Esophagus muscularis mucosa (tissue), 4 donors: Measurements from ENCODE around the gene FITM1. TPM values are rescaled to one million over a fixed set of nuclear protein-coding genes. Genes with fewer than 3 reads are reported as not detected.

Source experiments
- DNase-seq: peaks from one replicate; pipeline ENCODE4 v3.0.0-alpha.2; 2017; ENCODE audit errors: extremely low spot score
- H3K27ac ChIP-seq, 4 donors: fragments of 200-600 bp; sonication (generic); replicated peaks in 1 of 4; 1 replicate in 3 of 4; 2 replicates in 1 of 4; pipeline ENCODE4 v1.5.1; 2016 to 2019; ENCODE audit warnings: mild to moderate bottlenecking in 1 of 4
- H3K27me3 ChIP-seq, 4 donors: fragments of 200-600 bp; sonication (generic); one replicate each; pipeline versions ENCODE4 v1.5.1 to v1.6.0; 2016 to 2019
- H3K36me3 ChIP-seq, 4 donors: fragments of 200-600 bp; sonication (generic); one replicate each; pipeline ENCODE4 v1.5.1; 2016 to 2019
- H3K4me1 ChIP-seq, 4 donors: fragments of 200-600 bp; sonication (generic); one replicate each; pipeline ENCODE4 v1.5.1; 2016 to 2019
- H3K4me3 ChIP-seq, 4 donors: fragments of 200-600 bp; sonication (generic); 1 replicate in 2 of 4; 2 replicates in 2 of 4; pipeline ENCODE4 v1.5.1; 2016 to 2019; ENCODE audit warnings: mild to moderate bottlenecking in 4 of 4, moderate library complexity in 1 of 4
- H3K9me3 ChIP-seq, 4 donors: fragments of 200-600 bp; sonication (generic); 1 replicate in 3 of 4; 2 replicates in 1 of 4; pipeline ENCODE4 v1.5.1; 2016 to 2019
- EP300 ChIP-seq: sonication (generic); formaldehyde crosslinking; IDR thresholded peaks from one replicate; pipeline ENCODE4 v1.6.1; 2017; ENCODE audit warnings: antibody characterized with exemption
- POLR2A ChIP-seq: fragments of 450-650 bp; IDR thresholded peaks from one replicate; pipeline ENCODE4 v1.6.1; 2017; ENCODE audit warnings: antibody characterized with exemption, moderate library complexity, mild to moderate bottlenecking, low read depth
- POLR2AphosphoS5 ChIP-seq, 2 donors: sonication (generic); formaldehyde crosslinking; IDR thresholded peaks; one replicate each; pipeline ENCODE4 v1.6.1; 2017; ENCODE audit warnings: antibody characterized with exemption in 2 of 2
- WGBS: methylation state at CpG from one replicate; pipeline ENCODE4 v1.1.5; 2018; 5-methylcytosine and 5-hydroxymethylcytosine counted together
- intact Hi-C: fragments of 100-400 bp; cut with DNase I; formaldehyde crosslinking; loops from one replicate; pipeline ENCODE4 v1.15.1; 2023
- total RNA-seq, 4 donors: library from RNA; depleted of rRNA; stranded (reverse); fragments of >200 nt; gene quantifications; one replicate each; pipeline versions ENCODE4 v1.1.0 to v1.2.1, GENCODE V29; 2016
- TF ChIP-seq, protein P1 (sequence below), 3 experiments: fragments of 200-600 bp in 2 of 3; fragments of 450-650 bp in 1 of 3; sonication (generic) in 2 of 3; IDR thresholded peaks; one replicate each; pipeline ENCODE4 v1.5.1; 2017 to 2019; ENCODE audit warnings: antibody characterized with exemption in 3 of 3, mild to moderate bottlenecking in 2 of 3, moderate library complexity in 1 of 3

FITM1 gene
- total RNA-seq, 4 donors from 2014 or later = 0.34 to 0.83 (median 0.52) TPM; not detected in 1

DNA sequence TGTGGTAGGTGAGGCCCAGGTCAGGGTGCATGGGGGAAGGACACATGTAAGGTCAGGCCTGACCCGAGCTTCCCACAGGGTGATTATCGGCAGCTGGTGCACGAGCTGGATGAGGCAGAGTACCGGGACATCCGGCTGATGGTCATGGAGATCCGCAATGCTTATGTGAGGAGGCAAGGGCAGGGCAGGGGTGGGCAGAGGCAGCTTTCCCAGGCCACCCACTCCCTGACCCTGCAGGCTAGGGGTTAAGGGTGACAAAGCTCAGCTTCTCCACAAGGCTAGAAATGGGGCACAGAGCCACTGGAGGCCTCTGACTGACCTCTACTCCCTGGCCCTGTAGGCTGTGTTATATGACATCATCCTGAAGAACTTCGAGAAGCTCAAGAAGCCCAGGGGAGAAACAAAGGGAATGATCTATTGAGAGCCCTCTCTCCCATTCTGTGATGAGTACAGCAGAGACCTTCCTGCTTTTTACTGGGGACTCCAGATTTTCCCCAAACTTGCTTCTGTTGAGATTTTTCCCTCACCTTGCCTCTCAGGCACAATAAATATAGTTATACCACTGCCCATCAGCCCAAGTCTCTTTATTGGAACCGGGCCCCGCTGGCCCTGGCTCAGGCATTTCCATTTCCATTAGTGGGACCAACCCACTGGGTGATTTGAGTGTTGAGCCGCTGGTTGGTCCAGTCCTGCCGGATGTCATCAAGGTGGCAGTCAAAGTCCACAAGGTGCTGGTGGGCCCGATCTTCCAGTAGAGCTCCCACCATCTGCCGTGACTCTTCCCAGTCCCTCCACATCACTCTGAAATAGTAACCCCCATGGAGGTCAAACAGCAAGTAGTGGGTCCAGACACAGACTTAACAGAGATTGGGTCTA is 8.2 kb downstream of the FITM1 start:
- Histone ChIP-seq H3K9me3 (no peaks in the 10 kb centered on the region), H3K4me3 (no peak overlapping the region), H3K27ac (peak overlapping the region in 3 of 4 donors; percentile 91 to 94 (median 92)), H3K36me3 (peaks cover 10 to 29% (median 24%) of the 10 kb centered on the region in 4 donors), H3K4me1 (peaks cover 45 to 64% (median 58%) of the 10 kb centered on the region in 4 donors), H3K27me3 (no peaks in the 10 kb centered on the region)
- no peak for DNase-seq
- WGBS = 79% methylated on average over 13 of the region's 13 CpGs
- intact Hi-C loops = no loop called here
- TF ChIP-seq POLR2AphosphoS5 (IDR thresholded peaks at IDR 0.05) = no peak
- TF ChIP-seq, protein P1, sequence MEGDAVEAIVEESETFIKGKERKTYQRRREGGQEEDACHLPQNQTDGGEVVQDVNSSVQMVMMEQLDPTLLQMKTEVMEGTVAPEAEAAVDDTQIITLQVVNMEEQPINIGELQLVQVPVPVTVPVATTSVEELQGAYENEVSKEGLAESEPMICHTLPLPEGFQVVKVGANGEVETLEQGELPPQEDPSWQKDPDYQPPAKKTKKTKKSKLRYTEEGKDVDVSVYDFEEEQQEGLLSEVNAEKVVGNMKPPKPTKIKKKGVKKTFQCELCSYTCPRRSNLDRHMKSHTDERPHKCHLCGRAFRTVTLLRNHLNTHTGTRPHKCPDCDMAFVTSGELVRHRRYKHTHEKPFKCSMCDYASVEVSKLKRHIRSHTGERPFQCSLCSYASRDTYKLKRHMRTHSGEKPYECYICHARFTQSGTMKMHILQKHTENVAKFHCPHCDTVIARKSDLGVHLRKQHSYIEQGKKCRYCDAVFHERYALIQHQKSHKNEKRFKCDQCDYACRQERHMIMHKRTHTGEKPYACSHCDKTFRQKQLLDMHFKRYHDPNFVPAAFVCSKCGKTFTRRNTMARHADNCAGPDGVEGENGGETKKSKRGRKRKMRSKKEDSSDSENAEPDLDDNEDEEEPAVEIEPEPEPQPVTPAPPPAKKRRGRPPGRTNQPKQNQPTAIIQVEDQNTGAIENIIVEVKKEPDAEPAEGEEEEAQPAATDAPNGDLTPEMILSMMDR (IDR thresholded peaks at IDR 0.05) = no peak
- no peak for TF ChIP-seq EP300
- TF ChIP-seq POLR2A = no peak

DNA sequence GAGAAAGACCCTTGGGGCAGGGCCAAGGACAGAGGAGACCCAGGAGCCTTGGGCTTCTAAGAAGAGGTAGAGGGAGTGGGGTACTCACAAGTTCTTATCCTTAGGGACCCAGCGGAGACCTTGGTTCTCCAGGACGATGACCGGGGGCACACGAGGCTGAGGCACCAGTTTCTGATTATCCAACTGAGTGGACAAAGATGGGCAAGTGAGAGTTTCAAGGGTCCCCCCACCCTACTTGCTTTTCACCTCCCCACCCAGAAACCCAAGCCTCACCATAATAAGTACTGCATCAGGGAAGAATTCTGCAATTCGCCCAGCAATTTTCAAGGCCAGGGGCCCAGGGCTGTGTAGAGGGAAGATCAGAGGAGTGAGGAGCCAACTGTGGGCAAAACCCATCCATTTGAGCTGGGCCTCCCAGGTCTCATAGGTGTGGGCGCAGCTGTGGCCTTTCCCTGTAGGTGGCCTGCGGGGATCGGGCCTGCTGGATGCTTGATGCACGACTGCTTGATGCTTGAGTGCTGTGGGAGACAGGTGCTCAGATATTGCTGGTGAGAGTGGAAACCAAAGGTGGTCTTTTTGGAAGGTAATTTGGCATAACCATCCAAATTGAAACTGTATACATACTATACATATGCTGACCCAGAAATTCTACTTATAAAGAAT is 8.9 kb downstream of the FITM1 start:
- DNase-seq = no peak
- intact Hi-C loops = no loop called here
- H3K4me1 ChIP-seq = peaks cover 45 to 64% (median 58%) of the 10 kb centered on the region in 4 donors
- no peaks in the 10 kb centered on the region for H3K9me3 ChIP-seq
- H3K27me3 ChIP-seq = no peaks in the 10 kb centered on the region
- peak overlapping the region in 3 of 4 donors; percentile 70 to 81 (median 70) for H3K4me3 ChIP-seq
- TF ChIP-seq, protein P1 (IDR thresholded peaks at IDR 0.05) = no peak
- TF ChIP-seq POLR2AphosphoS5 (IDR thresholded peaks at IDR 0.05) (no peak), EP300 (no peak), POLR2A (no peak)
- H3K36me3 ChIP-seq = peaks cover 10 to 35% (median 28%) of the 10 kb centered on the region in 4 donors
- WGBS = 84% methylated on average over 9 of the region's 9 CpGs
- H3K27ac ChIP-seq = peak overlapping the region; percentile 90 to 94 (median 92)

DNA sequence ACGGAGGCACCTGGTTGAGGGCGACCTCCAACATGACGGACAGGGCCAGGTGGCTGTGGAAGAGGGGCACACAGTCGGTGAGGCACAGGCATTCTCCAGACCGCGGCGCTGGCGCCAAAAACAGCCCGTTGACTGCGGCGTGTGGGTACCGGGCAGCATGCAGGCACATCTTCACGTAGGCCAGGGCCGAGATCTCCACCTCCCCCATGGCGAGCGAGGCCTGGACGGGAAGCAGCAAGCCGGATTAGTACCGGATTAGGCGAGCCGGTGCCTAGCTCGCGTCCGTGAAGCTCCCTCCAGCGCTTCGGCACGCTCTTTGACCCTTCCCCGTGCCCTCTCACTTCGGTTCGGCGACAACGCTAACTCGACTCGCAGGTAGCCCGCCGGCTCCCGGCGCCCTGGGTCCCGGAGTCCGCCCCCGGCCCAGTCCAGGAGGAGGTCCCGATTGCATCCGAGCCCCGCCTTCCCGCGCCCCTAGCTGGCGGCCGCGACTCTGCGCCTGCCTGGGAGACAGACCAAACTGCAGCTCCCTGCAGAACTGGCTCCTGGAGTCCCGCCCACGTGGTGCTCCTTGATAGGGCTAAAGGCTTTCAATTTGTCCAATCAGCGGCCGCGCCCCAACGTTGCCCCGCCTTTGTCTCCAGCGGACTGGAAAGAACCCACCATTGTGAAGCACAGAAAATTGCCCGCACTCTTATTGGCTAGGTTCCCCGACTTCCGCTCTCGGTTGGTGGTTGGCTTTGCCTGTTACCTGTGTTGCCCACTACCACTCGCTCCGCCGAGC is 10.8 kb downstream of the FITM1 start, which contains the start of gene EMC9:
EMC9 (minus strand) TSS at position 495 of the 784 bp plus-strand sequence; CDS start at position 208, 287 bp downstream.
- peak within 1 kb of the TSS; percentile 90 to 94 (median 92) for H3K27ac ChIP-seq
- H3K4me3 ChIP-seq = peak within 1 kb of the TSS; percentile 70 to 81 (median 74)
- WGBS = 0% methylated on average over 4 of the region's 65 CpGs
- no peaks in the 10 kb centered on the region for H3K9me3 ChIP-seq
- DNase-seq = peak; percentile 100
- no peaks in the 10 kb centered on the region for H3K27me3 ChIP-seq
- intact Hi-C loops = loop anchor here (10.0 kb wide), 1 partner anchor 294 kb away; no protein-coding TSS in a partner anchor
- peaks cover 10 to 35% (median 28%) of the 10 kb centered on the region in 4 donors for H3K36me3 ChIP-seq
- H3K4me1 ChIP-seq = peaks cover 48 to 73% (median 66%) of the 10 kb centered on the region in 4 donors
- TF ChIP-seq POLR2AphosphoS5 (IDR thresholded peaks at IDR 0.05) (peak; percentile 89 to 94), POLR2A (peak; percentile 74), EP300 (no peak)
- TF ChIP-seq, protein P1 (IDR thresholded peaks at IDR 0.05) = peak; percentile 40 to 64 (median 64)

DNA sequence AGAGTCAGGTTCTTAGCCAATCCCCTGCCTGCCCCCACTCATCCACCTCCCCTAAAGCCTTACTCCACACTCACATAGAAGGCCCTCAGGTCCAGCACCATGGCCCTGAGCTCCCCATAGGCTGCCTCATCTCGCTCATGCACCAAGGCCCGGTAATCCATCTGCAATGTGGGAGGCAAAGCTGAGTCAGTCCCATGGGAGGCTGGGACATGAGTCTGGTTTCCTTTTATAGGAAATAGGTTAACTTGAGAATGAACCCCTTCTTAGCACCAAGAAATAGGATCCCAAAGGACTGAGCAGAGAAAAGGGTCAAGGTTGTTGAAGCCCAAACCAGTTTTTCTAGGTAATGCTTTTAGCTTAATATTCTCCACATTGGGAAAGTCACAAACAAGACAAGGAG is 13.1 kb downstream of the FITM1 start:
- TF ChIP-seq POLR2AphosphoS5 (IDR thresholded peaks at IDR 0.05) (no peak), EP300 (no peak), POLR2A (no peak)
- TF ChIP-seq, protein P1 (IDR thresholded peaks at IDR 0.05) = no peak
- WGBS = 100% methylated on average over 2 of the region's 2 CpGs
- H3K36me3 ChIP-seq = peaks cover 6 to 22% (median 15%) of the 10 kb centered on the region in 4 donors
- no peak for DNase-seq
- no peak overlapping the region for H3K27ac ChIP-seq
- peaks cover 40 to 62% (median 53%) of the 10 kb centered on the region in 4 donors for H3K4me1 ChIP-seq
- no peak overlapping the region for H3K4me3 ChIP-seq
- no peaks in the 10 kb centered on the region for H3K27me3 ChIP-seq
- intact Hi-C loops = loop anchor here (10.0 kb wide), 1 partner anchor 291 kb away; no protein-coding TSS in a partner anchor
- H3K9me3 ChIP-seq = no peaks in the 10 kb centered on the region
